ENCODE data around the gene SYCP1. TPM values are rescaled to one million over a fixed set of nuclear protein-coding genes. Genes with fewer than 3 reads are reported as not detected.
"Not testable (repeated sequence)": the region's sequence is repeated elsewhere in the genome, so short reads cannot be mapped to it uniquely, and the experiment has no call there.

Gene SYCP1
- total RNA-seq, 2 donors from 2014 or later: not detected

- Histone ChIP-seq H3K27ac (no peak overlapping the region), H3K4me1 (no peaks in the 10 kb centered on the region), H3K36me3 (replicated peaks in 1 of 2; ENCODE audit: insufficient read depth in 1 of 2, low read depth in 2 of 2) (no peaks in the 10 kb centered on the region), H3K27me3 (no peaks in the 10 kb centered on the region), H3K9me3 (no peaks in the 10 kb centered on the region), H3K4me3 (no peak overlapping the region)
- DNase-seq (no peak), ATAC-seq (no peak)
- intact Hi-C loops (cut with DNase I): no loop called here
- WGBS, 2 donors: 59 to 66% methylated on average over 2 of the region's 2 CpGs
- TF ChIP-seq CTCF (IDR thresholded peaks at IDR 0.05) (no peak), POLR2A (IDR thresholded peaks at IDR 0.05) (no peak)
Observed at GRCh38 chr1:115013792-115014191, 159.1 kb downstream of the SYCP1 start.

GRCh38 chr1:115019549-115019948 is 164.9 kb downstream of the SYCP1 start:
- H3K27me3 ChIP-seq; H3K4me3 ChIP-seq; DNase-seq; ATAC-seq; H3K4me1 ChIP-seq; H3K36me3 ChIP-seq (replicated peaks in 1 of 2; ENCODE audit: insufficient read depth in 1 of 2, low read depth in 2 of 2); H3K27ac ChIP-seq; intact Hi-C loops (cut with DNase I); H3K9me3 ChIP-seq: not testable (repeated sequence)
- WGBS, 2 donors: 62 to 73% methylated on average over 8 to 9 of the region's 9 CpGs

GRCh38 chr1:115021145-115021544 is 166.5 kb downstream of the SYCP1 start:
- Histone ChIP-seq H3K4me1 (no peaks in the 10 kb centered on the region), H3K27ac (no peak overlapping the region), H3K36me3 (replicated peaks in 1 of 2; ENCODE audit: insufficient read depth in 1 of 2, low read depth in 2 of 2) (no peaks in the 10 kb centered on the region), H3K27me3 (no peaks in the 10 kb centered on the region), H3K9me3 (no peaks in the 10 kb centered on the region), H3K4me3 (no peak overlapping the region)
- no peak for TF ChIP-seq CTCF (IDR thresholded peaks at IDR 0.05)
- no peak for TF ChIP-seq POLR2A (IDR thresholded peaks at IDR 0.05)
- ATAC-seq (no peak), DNase-seq (no peak)
- 26 to 27% methylated on average over 1 of the region's 1 CpG for WGBS, 2 donors
- intact Hi-C loops (cut with DNase I): no loop called here

GRCh38 chr1:115023593-115023992 is 168.9 kb downstream of the SYCP1 start:
- no peaks in the 10 kb centered on the region for H3K9me3 ChIP-seq
- intact Hi-C loops (cut with DNase I): no loop called here
- DNase-seq: no peak
- no peak overlapping the region for H3K4me3 ChIP-seq
- H3K4me1 ChIP-seq: no peaks in the 10 kb centered on the region
- H3K27me3 ChIP-seq: no peaks in the 10 kb centered on the region
- H3K36me3 ChIP-seq (replicated peaks in 1 of 2; ENCODE audit: insufficient read depth in 1 of 2, low read depth in 2 of 2): no peaks in the 10 kb centered on the region
- TF ChIP-seq POLR2A (IDR thresholded peaks at IDR 0.05) (no peak), CTCF (IDR thresholded peaks at IDR 0.05) (no peak)
- no peak for ATAC-seq
- H3K27ac ChIP-seq: no peak overlapping the region

GRCh38 chr1:115029526-115029925 is 174.9 kb downstream of the SYCP1 start, which contains the start of gene TSHB:
TSHB (plus strand) TSS chr1:115029826; CDS start chr1:115033363, 3,537 bp downstream.
- Histone ChIP-seq H3K36me3 (replicated peaks in 1 of 2; ENCODE audit: insufficient read depth in 1 of 2, low read depth in 2 of 2) (no peaks in the 10 kb centered on the region), H3K27ac (no peak within 1 kb of the TSS), H3K9me3 (no peaks in the 10 kb centered on the region), H3K27me3 (no peaks in the 10 kb centered on the region), H3K4me1 (no peaks in the 10 kb centered on the region), H3K4me3 (no peak within 1 kb of the TSS)
- intact Hi-C loops (cut with DNase I): no loop called here
- DNase-seq (no peak), ATAC-seq (no peak)
- no peak for TF ChIP-seq POLR2A (IDR thresholded peaks at IDR 0.05)
- TF ChIP-seq CTCF (IDR thresholded peaks at IDR 0.05): no peak

Measured in body of pancreas (tissue), 4 donors.